Midbrain (tissue), 1 donor: ENCODE measurements around the gene CFAP299.
"Not testable (repeated sequence)": the region's sequence is repeated elsewhere in the genome, so short reads cannot be mapped to it uniquely, and the experiment has no call there.

Experiments used
- DNase-seq: peaks from one replicate; lab custom pipeline; 2025; lab: John Stamatoyannopoulos, UW

Gene CFAP299

DNA sequence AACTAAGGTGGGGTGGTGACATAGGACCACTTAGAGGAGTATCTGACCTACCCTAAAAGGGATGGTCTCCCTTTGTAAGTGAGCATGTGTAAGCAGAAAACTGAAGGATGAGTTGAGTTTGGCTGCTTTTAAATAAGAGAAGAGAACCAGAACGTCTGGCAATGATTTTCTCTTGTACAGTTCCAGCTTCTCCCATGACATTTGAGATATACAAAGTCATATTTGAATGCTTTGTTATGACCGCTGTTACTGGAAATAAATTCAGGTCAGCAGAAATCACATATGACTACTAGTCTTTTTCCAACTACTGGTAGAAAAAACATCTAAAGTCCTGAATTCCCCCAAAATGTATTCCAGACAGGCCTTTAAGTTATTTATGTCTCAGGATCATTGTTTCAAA lies 381.7 kb downstream of the CFAP299 start:
- DNase-seq: no peak

DNA sequence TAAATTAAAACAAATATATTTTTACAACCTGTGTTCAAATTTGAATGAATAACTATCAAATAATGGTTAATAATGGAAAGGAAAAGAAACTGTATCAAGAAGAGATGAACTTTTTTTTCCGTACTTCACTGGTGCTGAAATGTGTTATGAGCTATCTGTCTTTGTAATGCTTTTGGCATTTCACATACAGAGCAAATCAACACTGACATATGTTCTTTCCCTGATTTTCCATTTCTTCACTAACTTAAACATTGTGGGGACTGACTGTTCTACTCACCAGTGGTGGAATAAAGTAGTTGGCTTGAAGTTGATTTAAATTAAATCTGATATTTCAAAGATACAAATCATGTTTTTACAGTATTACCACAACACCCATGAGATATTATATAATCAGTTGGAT lies 390.9 kb downstream of the CFAP299 start:
- no peak for DNase-seq

DNA sequence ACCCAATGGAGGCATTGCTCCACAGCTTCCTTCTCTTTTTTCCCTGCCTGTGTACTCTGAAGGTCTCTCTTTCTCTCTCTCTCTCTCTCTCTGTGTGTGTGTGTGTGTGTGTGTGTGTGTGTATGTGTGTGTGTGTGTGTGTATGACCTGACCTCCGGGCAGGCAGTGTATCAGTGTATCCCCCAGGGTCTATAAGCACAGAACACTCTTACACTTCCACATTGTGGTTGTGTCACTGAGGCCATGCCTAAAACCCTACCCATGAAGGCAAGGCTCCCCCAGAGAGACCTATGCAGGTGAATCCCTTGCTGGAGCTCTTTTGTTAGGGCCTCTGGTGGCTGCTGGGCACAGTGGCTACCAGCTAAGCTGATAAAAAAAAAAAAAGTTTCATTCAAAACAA lies 394.6 kb downstream of the CFAP299 start:
- DNase-seq: no peak

DNA sequence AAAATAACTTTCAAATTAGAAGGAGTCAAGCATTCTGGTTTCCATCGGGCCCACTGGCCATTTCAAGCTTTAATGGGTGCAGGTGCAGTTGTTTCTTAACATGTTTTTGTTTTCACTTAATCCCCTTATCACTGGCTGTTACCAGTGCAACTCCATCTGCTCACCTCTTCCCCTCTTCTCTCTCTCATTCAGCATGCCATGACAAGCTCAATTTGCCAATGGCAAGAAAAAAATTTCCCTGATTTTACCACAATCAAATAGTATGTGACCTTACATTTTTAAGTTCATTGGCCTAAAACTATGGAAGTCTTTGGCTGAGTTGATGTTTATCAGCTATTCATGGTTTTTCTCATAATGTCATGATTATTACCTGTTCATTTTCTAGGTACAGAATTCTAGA lies 395.9 kb downstream of the CFAP299 start:
- DNase-seq: no peak

DNA sequence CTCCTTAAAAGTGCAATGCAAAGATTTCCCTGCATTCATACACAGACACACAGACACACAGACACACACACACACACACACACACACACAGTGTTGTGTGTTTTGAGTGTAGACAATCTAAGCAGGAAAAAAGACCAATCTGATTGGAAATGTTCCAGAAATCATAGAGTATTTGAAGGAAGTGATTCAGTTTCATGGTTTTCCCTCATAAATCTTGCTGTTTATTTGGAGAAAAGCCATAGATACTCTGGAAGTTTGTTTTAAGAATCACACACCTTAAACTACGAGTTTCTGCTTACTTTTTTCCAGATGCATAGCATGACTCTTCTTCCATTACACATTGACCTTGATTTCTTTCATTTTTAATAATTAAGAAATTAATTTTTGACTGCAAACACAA lies 396.5 kb downstream of the CFAP299 start:
- no peak for DNase-seq

DNA sequence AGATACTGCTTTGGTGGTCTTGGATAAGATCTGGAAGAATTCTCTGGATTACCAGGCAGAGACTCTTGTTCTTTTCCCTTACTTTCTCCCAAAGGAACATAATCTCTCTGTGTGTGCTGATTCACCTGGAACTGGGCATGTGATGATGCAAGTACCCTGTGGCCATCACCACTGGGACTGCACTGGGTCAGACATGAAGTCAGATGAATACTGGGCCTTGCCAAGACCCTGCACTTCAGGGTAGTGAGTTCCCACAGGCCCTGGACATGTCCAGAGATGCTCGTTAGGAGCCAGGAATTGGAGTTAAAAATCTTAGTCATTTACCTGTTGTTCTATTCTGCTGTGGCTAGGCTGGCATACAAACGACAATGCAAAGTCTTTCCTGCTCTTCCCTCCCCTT lies 404.8 kb downstream of the CFAP299 start:
- no peak for DNase-seq

DNA sequence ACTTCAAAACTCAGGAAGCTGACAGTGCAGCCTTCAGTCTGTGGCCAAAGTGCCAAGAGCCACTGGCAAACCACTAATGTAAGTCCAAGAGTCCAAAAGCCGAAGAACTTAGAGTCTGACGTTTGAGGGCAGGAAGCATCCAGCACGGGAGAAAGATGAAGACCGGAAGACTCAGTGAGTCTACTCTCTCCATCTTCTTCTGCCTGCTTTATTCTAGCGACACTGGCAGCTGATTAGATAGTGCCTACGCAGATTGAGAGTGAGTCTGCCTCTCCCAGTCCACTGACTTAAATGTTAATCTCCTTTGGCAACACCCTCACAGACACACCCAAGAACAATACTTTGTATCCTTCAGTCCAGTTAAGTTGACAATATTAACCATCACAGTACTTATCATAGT lies 414.0 kb downstream of the CFAP299 start:
- not testable (repeated sequence) for DNase-seq

DNA sequence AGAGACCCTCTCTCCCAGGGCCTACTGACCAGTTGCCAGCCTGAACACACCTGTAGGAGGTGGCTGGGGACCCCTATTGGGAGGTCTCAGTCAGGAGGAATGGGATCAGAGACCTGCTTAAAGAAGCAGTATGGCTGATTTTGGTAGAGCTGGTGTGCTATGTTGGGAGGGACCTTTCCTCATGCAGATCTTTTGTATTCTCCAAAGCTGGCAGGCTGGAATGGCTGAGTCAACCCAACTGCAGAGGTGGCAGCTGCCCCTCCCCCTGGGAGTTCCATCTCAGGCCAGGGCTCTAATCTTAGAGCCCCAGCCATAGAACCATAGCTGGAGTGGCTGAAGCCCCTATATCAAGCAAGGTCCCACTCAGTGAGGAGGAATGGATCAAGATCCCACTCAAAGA lies 415.7 kb downstream of the CFAP299 start:
- DNase-seq: no peak

DNA sequence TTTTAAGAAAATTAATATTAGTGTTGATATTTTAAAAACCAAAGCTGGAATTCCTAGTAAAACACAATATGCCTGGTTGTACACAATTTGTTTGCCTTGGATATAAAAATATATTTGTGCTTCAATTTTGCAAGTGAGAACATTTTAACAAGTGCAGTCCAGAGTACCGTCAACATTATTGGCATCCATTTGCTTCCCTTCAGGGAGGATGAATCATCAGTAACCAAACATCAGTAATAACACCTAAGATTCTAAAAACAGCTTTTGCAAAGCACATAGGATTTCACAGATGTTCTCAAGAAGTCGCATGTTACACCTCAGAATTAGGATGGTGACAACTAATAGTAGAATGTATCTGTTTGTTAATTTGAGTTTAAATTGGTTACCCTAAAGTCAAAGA lies 432.4 kb downstream of the CFAP299 start:
- DNase-seq: no peak

DNA sequence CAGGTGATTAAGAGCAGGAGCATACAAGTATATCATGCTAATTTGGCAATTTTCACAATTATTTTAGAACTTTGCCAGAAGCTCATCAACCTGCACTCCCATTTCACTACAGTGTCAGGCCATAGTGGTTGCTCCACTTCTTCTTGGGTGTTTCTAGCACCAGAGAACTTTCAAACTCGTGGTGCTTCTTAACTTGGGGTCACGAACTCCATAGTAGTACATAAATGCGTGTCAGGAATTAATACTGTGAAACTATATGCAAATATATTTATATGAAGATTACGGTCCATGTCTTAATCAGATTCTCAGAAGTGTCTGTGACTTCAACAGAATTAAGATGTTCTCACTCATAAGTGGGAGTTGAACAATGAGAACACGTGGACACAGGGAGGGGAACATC lies 440.6 kb downstream of the CFAP299 start:
- no peak for DNase-seq

DNA sequence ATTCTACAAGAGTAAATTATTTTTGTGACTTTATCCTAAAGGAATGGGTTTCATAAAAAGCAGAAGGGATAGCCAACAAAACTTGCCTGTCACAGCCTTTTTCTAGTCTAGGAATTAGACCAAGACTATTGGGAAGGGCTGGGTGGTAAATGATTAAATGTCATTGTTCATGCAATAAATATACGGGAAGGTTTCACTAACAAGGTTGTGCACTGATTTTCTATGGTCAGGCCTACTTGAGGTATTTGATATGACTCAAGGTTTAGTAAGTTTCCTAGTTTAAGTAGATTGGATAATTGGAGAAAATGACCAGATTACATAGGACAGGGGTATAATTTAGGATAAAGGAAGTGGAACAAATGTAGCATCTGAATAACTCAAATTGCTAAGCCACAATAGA lies 445.9 kb downstream of the CFAP299 start:
- no peak for DNase-seq

DNA sequence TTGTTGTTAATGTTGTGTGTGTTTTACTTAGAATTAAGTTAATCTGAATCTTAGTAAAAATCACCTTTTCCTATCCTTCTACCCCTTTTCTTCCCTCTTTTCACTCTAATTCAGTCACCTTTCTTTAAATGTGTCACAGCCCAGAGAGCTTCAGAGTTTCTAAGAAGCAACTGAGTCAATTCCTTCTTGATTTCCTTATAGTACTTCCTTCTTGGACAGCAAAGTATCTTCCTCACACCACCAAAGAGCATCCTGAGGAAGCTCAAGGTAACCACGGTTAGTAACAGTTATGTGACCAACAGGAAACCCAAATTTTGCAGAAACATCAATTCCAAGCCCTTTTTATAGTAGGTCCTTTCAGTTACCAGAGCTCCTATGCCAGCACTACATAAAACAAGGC lies 451.8 kb downstream of the CFAP299 start:
- no peak for DNase-seq

DNA sequence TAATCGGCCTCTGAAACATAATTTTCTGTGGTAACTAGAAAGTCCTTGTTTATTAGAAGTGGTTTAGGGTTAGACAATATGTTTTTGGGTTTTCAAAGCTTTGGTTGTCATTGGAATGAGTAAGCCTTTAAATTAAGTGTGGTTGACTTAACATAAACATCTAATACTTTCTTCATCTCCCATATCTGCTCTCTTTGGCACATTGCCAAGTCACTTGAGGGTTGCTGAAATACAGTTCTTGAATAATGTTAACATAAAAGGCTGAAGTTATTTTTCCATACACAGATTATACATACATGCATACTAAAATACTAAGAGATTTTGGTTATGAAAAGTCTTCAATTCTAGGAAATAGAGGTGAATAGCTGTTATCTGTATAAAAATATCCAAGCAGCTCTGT lies 453.3 kb downstream of the CFAP299 start:
- DNase-seq: no peak

DNA sequence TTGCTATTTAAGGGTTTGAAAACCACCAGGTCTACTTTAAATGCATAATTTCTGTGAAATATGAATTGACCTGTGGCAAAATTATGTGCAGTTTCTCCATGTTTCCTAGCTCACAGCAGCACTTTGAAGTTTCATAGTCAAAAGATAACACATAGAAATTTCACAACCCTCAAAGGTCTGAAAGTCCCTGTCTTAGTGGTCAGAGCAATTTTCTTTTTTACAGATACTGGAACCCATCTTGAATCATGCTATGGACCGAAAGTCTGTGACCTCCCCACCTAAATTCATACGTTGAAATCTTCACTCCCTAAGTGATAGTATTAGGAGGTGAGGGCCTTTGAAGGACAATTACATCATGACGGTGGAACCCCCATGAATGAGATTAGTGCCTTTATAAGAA lies 454.6 kb downstream of the CFAP299 start:
- no peak for DNase-seq

DNA sequence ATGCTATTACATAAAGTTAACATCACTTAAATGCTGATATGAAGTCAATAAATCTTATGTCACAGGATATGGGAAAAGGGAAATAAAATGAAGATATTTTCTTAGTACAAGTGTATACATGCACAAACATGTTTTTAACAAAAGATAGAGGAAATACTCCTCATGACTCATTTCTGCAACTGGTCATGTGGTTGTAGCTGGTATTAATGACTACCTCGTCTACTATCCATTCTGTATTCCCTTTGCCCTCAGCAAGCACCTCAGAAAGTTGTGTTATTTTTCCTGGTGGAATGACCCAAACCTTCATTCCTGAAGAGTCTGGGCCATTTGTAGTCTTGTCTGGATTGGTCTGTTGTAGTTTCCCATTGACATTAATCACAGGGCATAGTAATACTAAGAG lies 458.1 kb downstream of the CFAP299 start:
- DNase-seq: not testable (repeated sequence)

DNA sequence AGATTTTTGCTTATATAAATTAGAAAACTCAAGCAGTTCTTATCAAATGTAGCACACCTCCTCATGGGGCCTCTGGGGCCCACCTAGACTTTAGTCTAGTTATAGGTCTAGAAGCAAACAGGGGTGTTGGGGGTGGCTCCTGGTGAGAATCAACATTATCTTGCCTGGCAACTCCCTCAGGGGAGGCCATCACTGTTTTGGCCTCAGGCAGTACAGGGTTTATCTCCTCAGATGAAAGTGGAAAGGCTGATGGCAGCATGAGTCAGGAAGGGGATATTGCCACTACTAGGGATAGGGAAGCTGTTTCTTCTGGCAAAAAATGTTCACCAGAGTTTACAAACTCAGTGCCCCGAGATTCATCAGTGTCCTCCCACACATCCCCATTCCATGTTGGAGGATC lies 462.6 kb downstream of the CFAP299 start:
- no peak for DNase-seq

DNA sequence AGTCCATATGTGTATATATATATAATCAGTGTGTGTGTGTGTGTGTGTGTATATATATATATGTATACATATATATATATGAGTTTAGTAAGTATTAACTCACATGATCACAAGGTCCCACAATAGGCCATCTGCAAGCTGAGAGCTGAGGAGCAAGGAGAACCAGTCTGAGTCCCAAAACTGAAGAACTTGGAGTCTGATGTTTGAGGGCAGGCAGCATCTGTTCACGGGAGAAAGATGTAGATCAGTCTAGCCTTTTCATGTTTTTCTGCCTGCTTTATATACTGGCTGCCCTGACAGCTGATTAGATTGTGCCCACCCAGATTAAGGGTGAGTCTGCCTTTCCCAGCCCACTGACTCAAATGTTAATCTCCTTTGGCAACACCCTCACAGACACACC lies 465.2 kb downstream of the CFAP299 start:
- DNase-seq: not testable (repeated sequence)

DNA sequence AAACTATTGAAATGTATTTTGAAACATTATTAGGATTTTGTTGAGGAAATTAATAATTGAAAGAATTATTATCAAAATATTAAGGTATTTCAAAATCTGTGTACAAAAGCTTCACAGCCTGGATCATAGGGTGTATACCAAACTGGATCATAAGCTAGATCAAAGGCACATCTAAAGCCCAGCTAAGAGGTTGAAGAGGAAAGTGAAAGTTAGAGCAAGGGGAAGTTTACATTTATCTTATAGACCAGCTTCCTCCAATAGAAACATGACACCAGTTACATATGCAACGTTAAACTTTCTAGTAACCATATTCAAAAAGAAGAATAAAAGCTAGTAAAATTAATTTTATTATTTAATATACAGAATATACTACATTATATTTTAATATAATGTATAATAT lies 467.8 kb downstream of the CFAP299 start:
- DNase-seq: no peak

DNA sequence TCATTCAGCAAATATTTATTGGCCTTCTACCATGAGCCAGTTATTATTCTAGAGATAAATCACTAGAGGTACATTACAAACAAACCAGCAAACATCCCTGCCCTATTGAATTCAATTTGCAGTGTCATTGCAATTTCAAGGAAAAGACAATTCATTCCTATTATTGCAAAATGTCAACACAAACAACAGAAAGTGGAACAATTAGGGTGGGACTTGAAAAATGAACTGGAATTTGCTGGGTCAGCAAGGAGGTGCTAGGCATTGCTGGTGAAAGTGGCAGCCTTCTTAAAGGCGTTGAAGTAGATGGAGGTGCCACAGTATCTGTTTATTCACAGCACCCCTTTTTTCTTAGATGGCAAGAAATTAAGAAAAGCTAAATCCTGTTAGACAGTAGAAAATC lies 470.9 kb downstream of the CFAP299 start:
- DNase-seq: no peak

DNA sequence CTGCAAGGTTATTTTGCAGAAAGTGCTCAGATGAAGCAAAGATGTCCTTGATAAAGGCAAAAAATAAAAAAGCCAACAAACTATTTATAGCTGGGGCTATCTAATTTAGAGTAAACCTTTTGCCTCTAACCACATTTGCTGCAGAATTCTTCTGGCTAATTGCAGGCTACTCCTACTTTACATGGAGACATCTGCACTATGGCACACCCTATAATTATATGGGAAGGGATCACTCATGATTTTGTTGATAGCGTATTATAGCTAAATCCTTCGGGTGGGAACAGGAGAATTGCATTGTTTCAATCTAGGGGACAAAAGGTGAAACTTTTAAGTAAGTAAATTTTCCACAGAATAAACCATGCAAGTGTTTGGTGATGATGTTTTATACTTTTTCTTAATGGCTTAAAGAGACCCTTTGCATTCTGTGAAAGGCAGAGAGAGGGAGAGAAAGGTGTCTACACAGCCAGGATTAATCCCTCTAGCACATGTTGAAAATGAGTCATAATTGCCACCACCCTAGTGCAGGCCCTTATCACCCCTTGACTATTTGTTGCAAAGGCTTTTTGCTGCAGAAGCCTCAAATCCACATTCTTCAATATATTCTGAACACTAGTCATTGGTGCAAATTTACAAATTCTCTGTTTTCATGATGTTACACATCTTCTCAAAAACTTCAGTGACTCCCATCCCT lies 473.7 kb downstream of the CFAP299 start:
- DNase-seq: no peak

DNA sequence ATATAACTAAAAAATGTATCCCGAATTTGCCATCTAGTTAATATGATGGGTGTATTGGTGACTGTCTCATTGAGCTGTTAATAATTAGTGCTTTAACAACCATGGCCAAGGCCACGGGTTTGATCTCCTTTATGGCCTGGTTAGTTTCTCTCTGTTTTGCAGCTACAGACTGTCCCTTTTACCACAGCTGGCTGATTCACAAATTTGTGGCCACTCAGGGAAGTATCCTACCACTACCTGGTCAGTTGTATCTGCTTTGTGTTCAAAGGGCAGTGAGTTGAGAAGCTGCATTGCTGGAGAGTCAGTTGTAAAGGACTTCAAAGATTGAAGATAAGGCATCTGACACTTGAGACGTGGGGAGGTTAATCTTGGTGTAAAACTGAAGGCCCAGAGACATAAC lies 475.9 kb downstream of the CFAP299 start:
- DNase-seq: no peak

DNA sequence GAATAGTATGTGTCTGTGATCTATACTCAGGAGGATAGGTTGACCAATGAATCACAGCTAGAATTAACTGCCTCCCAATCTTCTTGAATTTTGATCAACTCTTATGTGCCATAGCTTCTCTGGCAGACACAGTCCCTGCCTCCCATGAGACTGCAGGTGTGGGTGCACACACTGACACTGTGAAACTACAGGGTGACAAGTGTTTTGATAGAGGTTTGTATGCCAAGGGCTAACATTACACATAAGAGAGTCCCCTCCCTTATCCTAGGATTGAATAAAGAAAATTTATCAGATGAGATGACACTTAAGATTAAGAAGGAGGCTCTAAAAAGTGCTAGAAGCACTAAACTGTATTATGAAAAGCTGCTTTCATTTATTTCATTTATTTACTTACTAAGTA lies 476.6 kb downstream of the CFAP299 start:
- DNase-seq: no peak

DNA sequence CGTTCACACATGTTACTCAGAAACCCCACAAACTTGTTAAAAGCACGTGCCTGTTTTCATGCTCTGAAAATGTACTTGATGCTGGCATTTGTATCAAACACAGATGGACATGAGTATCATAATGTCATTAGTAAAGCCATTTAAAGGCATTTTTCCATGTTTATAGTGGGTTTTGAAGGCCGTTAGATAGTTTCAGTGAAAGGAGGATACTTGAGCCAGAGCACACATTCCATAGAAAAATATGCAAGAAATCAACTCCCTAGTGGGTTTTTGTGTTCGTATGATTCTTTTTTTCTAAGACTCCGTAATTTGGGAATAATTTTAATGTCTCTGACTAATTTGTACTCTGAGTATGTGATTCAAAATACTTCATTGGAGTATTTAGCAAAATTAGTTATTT lies 478.7 kb downstream of the CFAP299 start:
- no peak for DNase-seq
